SK-N-SH (cell line): ENCODE data around the gene FBXO30.

Source experiments
- CTCF ChIP-seq: fragments of 200-600 bp; sonication (generic); IDR thresholded peaks from 2 replicates; pipeline ENCODE4 v1.6.1; 2017; ENCODE audit warnings: antibody characterized with exemption, mild to moderate bottlenecking, moderate library complexity
- EP300 ChIP-seq, 2 experiments: IDR thresholded peaks; 2 replicates each; pipeline versions ENCODE4 v1.4.0 to v1.6.1; 2012; ENCODE audit warnings: borderline replicate concordance in 1 of 2, low read depth in 1 of 2, low read length in 1 of 2
- EZH2phosphoT487 ChIP-seq: fragments of 200-600 bp; sonication (generic); IDR thresholded peaks from 2 replicates; pipeline ENCODE4 v1.6.1; 2017; ENCODE audit warnings: low read depth, mixed run types, mild to moderate bottlenecking, antibody characterized with exemption, moderate library complexity, borderline replicate concordance
- JUND ChIP-seq: IDR thresholded peaks from 2 replicates; pipeline ENCODE4 v1.4.0; 2012
- MEF2A ChIP-seq: IDR thresholded peaks from 2 replicates; pipeline ENCODE4 v1.4.0; 2012; ENCODE audit warnings: low read depth, borderline replicate concordance
- MXI1 ChIP-seq: IDR thresholded peaks from 2 replicates; pipeline ENCODE4 v1.6.1; 2012; ENCODE audit warnings: mild to moderate bottlenecking, low read depth, low read length, improper control_type of control experiment
- POLR2AphosphoS5 ChIP-seq: IDR thresholded peaks from 2 replicates; pipeline ENCODE4 v1.6.1; 2012; ENCODE audit warnings: low read depth, low read length
- REST ChIP-seq: IDR thresholded peaks from 2 replicates; pipeline ENCODE4 v1.6.1; 2012; ENCODE audit warnings: mild to moderate bottlenecking, low read depth, low read length, moderate library complexity
- TAF1 ChIP-seq: IDR thresholded peaks from 2 replicates; pipeline ENCODE4 v1.6.1; 2012; ENCODE audit warnings: low read depth, mild to moderate bottlenecking, low read length, moderate library complexity, borderline replicate concordance
- YY1 ChIP-seq: IDR thresholded peaks from 2 replicates; pipeline ENCODE4 v1.4.0; 2012; ENCODE audit warnings: low read depth, mild to moderate bottlenecking
- TF ChIP-seq, protein P1 (sequence below): IDR thresholded peaks from 2 replicates; pipeline ENCODE4; 2012
- TF ChIP-seq, protein P2 (sequence below): IDR thresholded peaks from 2 replicates; pipeline ENCODE4 v1.4.0; 2012; ENCODE audit warnings: low read depth, borderline replicate concordance
- TF ChIP-seq, protein P3 (sequence below): IDR thresholded peaks from 2 replicates; pipeline ENCODE4 v1.4.0; 2012; ENCODE audit warnings: low read depth

DNA sequence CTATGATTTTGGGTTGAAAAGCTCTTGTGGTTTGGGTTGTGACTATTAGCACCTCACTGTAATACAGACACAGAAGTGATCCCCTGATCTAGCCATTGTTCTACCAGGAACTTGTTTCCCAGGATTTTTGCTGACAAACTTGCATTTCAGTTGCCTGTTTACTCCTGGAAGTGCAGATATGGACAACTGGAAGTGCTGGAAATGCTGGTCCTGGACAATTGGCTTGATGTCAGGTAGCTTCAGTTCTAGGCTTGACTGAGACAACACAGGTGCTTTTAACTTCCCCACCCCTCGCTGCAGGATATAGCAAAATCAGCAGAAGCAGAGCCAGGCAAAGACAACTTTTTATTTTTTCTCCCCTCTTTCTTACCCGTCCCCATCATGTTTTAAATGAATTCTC, 27.1 kb upstream of the FBXO30 start:
- TF ChIP-seq MEF2A (no peak), YY1 (no peak), REST (no peak), TAF1 (no peak), POLR2AphosphoS5 (no peak), CTCF (no peak), JUND (no peak), EP300 (IDR thresholded peaks at IDR 0.05; ENCODE audit: borderline replicate concordance in 1 of 2, low read depth in 1 of 2, low read length in 1 of 2) (no peak), EZH2phosphoT487 (no peak), MXI1 (no peak)
- TF ChIP-seq, protein P1, sequence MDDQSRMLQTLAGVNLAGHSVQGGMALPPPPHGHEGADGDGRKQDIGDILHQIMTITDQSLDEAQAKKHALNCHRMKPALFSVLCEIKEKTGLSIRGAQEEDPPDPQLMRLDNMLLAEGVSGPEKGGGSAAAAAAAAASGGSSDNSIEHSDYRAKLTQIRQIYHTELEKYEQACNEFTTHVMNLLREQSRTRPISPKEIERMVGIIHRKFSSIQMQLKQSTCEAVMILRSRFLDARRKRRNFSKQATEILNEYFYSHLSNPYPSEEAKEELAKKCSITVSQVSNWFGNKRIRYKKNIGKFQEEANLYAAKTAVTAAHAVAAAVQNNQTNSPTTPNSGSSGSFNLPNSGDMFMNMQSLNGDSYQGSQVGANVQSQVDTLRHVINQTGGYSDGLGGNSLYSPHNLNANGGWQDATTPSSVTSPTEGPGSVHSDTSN, result no peak
- TF ChIP-seq, protein P2, sequence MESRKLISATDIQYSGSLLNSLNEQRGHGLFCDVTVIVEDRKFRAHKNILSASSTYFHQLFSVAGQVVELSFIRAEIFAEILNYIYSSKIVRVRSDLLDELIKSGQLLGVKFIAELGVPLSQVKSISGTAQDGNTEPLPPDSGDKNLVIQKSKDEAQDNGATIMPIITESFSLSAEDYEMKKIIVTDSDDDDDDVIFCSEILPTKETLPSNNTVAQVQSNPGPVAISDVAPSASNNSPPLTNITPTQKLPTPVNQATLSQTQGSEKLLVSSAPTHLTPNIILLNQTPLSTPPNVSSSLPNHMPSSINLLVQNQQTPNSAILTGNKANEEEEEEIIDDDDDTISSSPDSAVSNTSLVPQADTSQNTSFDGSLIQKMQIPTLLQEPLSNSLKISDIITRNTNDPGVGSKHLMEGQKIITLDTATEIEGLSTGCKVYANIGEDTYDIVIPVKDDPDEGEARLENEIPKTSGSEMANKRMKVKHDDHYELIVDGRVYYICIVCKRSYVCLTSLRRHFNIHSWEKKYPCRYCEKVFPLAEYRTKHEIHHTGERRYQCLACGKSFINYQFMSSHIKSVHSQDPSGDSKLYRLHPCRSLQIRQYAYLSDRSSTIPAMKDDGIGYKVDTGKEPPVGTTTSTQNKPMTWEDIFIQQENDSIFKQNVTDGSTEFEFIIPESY, result no peak
- TF ChIP-seq, protein P3, sequence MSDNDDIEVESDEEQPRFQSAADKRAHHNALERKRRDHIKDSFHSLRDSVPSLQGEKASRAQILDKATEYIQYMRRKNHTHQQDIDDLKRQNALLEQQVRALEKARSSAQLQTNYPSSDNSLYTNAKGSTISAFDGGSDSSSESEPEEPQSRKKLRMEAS, result no peak
